NT2/D1 (cell line): ENCODE data around the gene RARG.

Experiments used
- YY1 ChIP-seq: IDR thresholded peaks from 2 replicates; pipeline ENCODE4 v1.6.1; 2011; ENCODE audit not compliant: insufficient read length, insufficient read depth
- ZNF274 ChIP-seq: IDR thresholded peaks from 2 replicates; pipeline ENCODE4 v1.6.1; 2011; ENCODE audit warnings: mild to moderate bottlenecking, low read depth, low read length

DNA sequence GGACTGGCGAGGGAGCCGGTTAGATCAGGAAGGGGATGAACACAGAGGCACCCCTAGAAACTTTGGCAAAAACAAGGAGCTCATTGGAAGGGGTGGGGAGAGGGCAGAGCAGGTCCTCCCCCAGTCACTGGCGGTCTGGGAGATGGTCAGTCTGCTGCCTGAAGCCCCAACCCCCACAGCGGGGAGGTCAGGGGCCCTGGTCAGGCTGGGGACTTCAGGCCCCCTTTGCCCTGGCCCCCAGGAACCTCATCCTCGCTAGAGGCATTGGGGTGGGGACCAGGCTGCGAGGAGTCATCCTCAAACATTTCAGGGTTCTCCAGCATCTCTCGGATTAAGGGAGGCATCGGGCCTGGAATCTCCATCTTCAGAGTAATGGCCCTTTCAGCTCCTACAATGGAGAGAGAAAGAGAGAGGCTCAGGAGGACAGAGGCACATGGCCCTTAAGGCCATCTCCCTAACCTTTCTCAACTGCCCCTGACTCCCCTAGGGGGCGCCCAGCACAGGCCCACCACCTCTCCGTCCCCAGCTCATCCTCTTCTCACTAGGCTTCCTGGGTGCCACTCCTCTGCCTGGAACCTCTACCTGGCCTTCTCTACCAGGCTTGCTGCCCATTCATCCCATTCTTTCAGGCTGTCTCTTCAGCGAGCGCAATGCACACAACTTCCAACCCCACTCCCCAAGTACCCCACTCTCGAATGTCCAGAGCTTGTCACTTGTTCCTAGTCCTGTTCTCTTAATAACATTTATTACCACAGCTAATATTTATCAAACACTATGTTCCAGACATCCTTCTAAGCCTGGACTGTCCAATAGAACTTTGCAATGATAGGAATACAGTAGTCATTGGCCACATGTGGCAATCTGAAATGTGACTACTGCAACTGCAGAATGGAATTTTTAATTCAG lies 20.3 kb downstream of the RARG start:
- TF ChIP-seq YY1 (no peak), ZNF274 (no peak)
